Cerebellar nuclear complex (tissue), 1 donor: ENCODE measurements around the gene CLEC2L.

Experiments
- DNase-seq, 2 experiments: peaks; one replicate each; lab custom pipeline; 2025; lab: John Stamatoyannopoulos, UW

The CLEC2L gene

DNA sequence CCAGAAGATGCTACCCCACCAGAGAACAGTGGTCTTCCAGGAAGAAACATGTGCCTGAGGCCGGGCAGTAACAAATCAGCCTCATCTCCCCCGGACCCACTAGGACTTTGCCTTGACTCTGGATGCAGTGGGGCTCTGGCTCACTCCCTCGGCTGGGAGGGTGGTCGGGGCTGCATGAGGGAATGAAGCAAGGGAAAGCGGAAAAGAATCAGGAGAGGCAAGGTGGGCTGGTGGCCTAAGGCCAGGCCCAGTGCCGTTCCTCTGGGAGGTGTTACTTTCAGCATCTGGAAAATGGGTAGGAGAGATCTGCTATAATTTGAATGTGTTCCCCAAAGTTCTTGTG, 51.8 kb downstream of the CLEC2L start:
- no peak for DNase-seq

DNA sequence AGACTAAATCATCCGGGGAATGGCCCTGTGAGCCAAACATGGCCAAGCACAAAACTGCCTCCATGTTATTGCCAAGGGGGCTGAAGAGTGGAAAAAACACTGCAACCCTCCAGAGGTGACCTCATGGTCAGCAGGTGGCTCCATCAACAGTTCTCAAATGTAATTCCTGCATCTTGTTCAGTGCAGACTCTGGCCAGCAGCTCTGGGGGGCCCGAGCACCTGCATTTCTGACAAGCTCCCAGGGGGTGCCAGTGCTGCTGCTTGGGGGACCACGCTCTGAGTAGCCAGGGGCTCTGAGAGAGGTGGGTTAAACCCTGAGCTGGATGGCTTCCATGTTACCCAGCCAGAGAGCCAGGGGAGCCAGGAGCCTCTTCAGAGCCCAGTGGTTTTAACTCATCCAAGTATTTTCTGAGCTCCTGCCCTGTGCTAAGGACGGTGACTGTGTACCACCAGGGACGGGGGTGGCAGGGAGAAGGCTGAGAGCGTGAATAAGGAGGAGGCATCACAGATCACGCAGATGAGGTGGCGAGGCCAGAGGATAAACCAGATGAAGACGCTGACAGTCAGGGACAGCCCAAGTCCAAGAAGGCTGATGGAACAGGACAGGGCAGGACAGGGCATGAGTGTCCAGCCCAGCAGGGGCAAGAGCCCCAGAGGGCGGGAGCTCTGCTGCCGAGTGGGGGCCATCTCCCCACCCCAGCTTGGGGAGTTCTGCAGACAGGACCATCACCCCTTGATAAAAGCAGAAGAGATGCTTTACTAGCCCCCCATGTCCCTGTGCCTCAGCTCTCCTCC, 52.9 kb downstream of the CLEC2L start:
- DNase-seq, result no peak

DNA sequence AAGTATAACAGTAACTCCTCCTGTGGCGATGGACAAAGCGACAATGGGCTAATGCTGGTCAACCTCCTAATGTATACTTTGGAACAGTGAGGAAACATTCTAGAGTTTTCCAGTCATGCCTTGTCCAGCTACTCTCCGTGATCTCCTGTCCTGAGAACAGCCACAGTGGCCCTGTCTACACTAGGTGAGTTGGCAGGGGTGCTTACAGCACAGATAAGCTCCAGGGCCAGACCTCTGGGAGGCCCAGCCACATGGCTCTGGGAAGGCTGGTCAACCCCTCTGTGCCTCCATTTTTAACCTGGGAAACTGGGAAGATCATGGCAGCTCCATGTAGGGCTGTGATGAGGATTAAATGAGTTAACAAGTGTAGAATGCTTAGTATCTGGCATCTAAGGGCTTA, 57.0 kb downstream of the CLEC2L start:
- no peak for DNase-seq

DNA sequence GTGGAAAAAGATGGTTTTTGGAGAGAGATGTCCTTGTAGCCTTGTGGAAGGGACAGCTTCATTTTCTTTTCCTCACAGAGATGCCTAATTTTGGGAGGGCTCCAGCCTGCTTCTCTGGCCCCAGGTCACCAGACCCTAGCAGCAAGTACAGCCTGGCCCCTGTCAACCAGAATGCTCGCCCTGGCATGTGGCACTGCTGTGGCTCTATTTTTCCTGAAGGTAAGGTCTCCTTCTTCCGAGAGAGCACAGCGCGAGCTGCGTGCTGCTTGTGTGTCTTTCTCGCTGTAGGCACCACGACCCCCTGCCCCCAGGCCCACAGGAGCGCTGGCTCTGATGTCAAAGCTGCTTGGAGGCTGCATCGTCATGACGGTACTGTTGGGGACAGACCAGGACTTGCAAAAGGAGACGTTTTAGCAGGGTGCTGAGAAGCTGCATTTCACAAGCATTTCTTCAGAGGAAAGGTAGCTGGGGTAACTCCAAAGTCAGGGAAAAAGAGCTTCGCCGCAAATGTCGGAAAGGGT, 58.7 kb downstream of the CLEC2L start:
- DNase-seq, result no peak

DNA sequence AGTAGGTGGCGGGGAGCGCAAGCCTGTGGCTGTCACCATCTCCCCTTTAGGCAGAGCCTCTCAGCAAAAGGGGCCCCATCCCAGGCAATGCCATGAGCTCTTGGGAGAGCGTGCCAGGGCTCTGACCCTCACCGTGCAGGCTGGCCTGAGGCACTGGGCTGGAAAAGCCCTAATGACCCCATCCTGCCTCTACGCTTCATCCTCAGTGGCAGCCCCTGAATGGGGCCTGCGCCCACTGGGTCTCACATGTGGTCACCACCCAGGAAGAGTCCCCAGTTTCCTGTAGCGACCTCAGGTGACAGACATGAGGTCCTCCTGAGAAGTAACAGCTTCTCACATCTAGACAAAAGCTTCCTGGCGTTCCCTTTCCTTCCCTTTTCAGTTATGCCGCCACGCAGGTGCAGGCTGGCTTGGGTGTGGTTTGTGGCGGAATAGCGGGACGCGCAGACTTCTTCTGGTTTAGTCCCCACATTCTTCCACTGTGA, 59.2 kb downstream of the CLEC2L start:
- DNase-seq, result no peak

DNA sequence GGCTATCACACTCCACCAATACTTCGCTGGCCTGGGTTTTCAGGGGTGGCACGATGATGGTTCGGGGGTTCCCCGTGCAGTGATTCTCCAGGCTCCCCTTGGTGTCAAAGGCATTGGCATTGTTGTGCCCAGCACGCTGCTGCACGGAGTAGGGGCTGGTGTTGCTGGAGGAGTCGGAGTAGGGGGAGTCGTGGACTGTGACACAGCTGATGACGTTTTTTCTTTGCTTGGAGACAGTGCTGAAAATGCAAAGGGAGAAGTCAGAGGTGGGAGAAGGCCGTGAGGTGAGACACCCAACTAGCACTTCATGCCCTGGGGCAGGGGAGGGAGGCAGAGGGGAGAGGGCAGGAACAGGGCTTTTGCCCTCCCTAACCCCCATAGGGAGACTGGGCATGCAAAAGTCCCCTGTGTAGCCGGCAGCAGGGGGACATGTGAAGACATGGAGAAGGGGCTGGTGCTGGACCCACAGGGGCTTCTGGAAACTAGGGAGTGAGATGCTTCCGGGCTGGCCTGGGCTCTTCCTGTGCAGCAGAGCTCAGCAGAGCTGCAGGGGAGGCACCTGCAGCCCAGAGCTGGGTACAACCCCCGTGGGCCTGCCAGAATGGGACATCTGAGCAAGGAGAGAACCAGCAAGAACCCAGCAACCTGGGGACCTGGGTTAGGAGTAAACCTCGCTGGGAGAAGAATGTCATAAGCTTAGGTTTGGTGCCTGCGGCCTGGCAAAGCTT, 60.5 kb downstream of the CLEC2L start:
- no peak for DNase-seq

DNA sequence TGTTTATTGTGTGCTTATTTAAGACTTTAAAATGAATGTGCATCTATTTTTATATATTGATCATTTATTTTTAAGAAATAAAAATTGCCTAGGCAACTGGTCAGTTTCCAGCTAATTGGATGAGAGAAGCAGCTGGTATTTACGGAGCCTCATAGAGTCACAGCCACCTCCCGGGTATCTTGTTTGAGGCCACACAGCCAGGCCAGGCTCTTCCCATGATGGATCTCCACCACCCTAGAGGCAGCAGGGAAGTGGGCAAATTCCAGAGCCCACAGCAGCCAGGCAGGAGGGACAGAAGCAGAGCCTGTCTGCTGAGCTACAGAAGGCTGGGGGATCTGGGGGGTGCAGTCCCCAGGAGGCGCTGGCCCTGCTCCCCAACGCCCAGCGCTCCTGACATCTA, 61.6 kb downstream of the CLEC2L start:
- DNase-seq, result no peak

DNA sequence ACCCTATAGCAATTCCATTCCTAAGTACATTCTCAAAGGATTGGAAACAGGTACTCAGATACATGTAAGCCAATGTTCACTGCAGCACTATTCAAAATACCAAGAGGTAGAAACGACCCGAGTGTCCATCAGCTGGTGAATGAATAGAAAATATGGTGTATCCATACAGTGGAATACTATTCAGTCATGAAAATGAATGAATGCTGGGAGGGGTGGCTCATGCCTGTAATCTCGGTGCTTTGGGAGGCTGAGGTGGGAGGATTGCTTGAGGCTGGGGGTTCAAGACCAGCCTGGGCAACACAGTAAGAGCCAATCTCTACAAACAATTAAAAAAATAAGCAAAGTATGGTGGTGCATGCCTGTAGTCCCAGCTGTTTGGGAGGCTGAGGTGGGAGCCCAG, 62.8 kb downstream of the CLEC2L start:
- no peak for DNase-seq

DNA sequence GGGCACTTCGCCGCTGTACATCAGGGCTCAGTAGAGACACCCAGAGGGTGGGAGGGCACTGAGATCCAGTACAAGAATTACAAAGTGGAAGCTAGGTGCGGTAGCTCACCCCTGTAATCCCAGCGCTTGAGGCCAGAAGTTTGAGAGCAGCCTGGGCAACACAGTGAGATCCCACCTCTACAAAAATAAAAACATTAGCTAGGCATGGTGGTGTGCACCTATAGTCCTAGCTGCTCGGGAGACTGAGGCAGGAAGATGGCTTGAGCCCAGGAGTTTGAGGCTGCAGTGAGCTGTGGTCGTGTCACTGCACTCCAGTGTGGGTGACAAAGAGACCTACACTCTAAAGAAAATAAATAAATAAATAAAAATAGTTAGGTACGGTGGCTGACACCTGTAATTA, 64.0 kb downstream of the CLEC2L start:
- DNase-seq, result no peak

DNA sequence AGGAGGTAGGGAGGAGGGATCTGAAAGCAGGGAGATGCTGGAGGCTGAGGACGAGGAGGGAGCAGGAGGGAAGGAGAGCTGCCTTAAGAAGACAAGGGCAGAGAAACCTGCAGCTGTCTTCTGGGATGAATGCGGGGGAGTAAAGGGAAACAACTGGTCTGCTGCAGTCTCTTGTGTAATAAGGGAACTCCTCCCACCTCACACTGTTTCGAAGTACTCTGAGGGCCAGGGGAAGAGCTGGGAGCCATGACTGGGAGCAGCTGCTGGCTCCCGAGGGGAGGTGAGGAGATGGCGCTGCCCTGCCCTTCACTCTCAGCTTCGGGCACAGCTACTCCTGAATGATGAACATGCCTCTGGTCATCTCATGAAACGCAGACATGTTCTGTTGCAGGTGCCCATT, 65.1 kb downstream of the CLEC2L start:
- no peak for DNase-seq

DNA sequence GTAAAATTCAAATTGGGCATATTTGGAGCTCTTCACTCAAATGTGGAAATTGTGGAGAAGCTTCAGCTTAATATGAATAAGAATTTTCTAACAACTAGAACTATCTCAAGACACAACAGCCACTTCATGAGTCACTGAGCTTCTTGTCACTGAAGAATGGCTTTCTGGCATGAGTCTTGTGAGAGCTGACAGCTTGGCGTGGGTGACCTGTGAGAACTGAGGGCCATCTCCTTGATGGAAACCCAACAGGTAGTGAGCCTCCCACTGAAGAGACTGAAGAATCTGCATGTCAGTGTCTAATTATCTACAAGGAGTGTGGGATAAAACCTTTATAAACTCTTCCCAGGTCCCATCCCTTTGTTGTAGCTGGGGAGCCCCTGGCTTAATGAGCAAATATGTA, 66.0 kb downstream of the CLEC2L start:
- DNase-seq, result no peak

DNA sequence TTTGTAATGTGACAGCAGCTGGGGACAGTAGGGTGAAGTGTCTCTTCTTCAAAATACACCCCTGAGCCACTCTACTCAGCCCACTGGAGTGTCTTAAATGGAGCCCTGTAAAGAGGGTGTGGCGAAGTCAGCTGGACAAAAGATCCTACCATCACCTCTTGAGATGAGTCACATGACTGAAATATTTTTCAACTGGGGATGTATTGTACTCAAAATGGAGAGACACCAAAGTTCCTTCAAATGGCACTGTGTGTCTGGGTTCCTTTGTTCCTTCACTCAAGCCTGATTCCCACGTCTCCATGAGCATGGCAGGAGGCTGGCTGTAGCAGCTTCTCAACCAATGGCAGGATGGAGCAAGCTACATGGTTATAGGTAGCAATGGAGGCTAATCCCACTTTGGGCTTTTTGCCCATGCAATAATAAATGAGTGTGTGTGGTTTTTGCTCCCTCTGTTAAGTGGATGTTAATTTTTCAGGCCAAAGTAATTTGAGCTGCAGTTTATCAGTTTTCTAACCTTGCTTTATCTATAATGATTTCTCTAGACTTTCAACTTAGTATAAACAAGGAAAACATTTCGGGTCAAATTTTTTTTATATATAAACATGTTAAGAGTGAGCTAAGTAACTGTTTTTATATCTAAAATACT, 68.2 kb downstream of the CLEC2L start:
- no peak for DNase-seq

DNA sequence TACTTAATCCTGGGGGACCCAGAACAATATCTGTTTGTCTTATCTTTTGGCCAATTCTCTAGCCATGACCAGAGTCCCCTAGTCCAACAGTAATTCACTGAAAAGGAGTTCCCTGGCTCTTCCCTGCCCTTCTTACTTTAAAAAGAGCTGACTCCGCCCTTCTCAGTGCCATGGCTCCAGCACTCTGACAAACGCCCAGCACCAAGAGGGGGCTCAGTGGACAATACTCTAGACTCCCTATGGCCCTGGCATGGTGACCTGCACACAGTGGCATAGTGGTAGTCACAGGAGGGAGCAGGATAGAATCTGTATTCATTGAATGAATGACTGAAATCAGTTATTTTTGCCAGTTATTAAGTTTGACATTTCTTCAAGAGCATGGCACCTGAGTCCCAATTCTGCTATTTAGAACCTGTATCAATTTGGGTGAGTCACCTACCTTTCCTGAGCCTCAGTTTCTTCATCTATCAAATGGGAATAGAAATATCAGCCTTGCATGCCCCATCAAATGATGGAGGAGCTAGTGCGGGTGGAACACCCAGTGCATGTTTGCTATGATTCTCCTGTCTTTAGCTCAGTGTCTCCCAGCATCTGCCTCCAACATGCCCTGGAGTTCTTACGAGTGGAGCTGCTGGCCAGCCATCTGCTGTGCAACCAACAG, 69.4 kb downstream of the CLEC2L start:
- no peak for DNase-seq

DNA sequence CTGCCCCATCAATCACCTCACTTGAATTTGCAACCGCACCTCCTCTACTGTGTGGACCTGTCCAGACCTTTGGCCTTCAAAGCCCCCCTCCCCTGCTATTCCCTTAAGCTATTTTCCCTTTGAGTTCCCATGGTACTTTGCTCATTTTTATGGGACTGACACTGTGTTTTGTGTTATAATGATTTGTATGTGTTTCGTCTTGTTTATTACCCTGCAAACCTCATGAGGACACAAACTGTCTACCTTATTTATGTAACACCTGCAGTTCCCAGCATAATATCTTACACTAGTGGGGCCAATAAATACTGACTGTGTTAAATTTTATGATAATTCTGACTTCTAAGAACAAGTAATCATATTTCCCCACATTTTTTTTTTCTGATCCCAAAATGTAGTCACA, 70.6 kb downstream of the CLEC2L start:
- no peak for DNase-seq
